Peyer's patch (tissue), 4 donors: ENCODE results near the gene CAMSAP3. TPM values are rescaled to one million over a fixed set of nuclear protein-coding genes. Genes with fewer than 3 reads are reported as not detected.

Experiments used
- DNase-seq, 3 donors: peaks; one replicate each; pipeline ENCODE4 v3.0.0-alpha.2; 2017 to 2019
- H3K27ac ChIP-seq, 4 donors: fragments of 200-600 bp; sonication (generic); one replicate each; pipeline ENCODE4 v1.5.1; 2016 to 2019
- H3K27me3 ChIP-seq, 2 donors: fragments of 200-600 bp; sonication (generic); one replicate each; pipeline ENCODE4 v1.5.1; 2019
- H3K36me3 ChIP-seq, 3 donors: fragments of 200-600 bp; sonication (generic); one replicate each; pipeline ENCODE4 v1.5.1; 2016 to 2019
- H3K4me1 ChIP-seq, 4 donors: fragments of 200-600 bp; sonication (generic); one replicate each; pipeline ENCODE4 v1.5.1; 2016 to 2019
- H3K4me3 ChIP-seq, 4 donors: fragments of 200-600 bp; sonication (generic); 1 replicate in 3 of 4; 2 replicates in 1 of 4; pipeline ENCODE4 v1.5.1; 2016 to 2019; ENCODE audit warnings: mild to moderate bottlenecking in 1 of 4
- H3K9me3 ChIP-seq, 4 donors: fragments of 200-600 bp; sonication (generic); one replicate each; pipeline ENCODE4 v1.5.1; 2016 to 2019; ENCODE audit warnings: mild to moderate bottlenecking in 1 of 4
- POLR2A ChIP-seq, 2 donors: fragments of 450-650 bp; IDR thresholded peaks; one replicate each; pipeline ENCODE4 v1.5.1; 2017; ENCODE audit warnings: antibody characterized with exemption in 2 of 2, mild to moderate bottlenecking in 2 of 2, moderate library complexity in 2 of 2
- total RNA-seq, 4 donors: library from RNA; depleted of rRNA; stranded (reverse); fragments of >200 nt; gene quantifications; one replicate each; pipeline ENCODE4 v1.1.0, GENCODE V29; 2016
- TF ChIP-seq, protein P1 (sequence below), 6 experiments: fragments of 450-650 bp in 4 of 6; fragments of 200-600 bp in 2 of 6; sonication (generic) in 1 of 6; IDR thresholded peaks; one replicate each; pipeline ENCODE4 v1.5.1; 2017 to 2019; ENCODE audit warnings: antibody characterized with exemption in 6 of 6, mild to moderate bottlenecking in 3 of 6, moderate library complexity in 1 of 6

CAMSAP3 gene
- total RNA-seq, 4 donors from 2014 or later, result 24.8 to 71.7 (median 60.3) TPM

DNA sequence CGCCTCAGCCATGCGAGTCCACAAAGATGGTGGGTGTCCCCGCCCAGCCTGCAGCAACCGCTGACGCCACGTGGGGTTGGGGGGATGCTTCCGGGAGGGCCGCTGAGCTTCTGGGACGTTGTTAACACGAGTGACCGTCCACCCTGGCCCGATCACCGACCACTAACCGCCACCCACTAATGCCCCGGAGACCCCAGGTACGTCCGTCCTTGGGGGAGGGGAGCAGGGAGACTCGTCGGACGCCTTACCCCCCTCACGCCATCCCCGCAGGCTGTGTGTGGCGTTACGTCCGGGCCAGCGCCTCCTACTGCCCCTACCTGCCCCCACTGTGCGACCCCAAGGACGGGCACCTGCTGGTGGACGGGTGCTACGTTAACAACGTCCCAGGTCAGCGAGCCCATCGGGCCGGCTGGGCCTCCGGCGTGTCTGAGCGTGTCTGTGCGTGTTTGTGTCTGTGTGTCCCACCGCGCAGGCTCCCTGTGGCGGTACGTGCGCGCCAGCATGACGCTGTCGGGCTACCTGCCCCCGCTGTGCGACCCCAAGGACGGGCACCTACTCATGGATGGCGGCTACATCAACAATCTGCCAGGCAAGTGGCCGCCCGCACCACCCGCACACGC is 38.9 kb upstream of the CAMSAP3 start:
- H3K9me3 ChIP-seq, result no peaks in the 10 kb centered on the region
- H3K27ac ChIP-seq, result no peak overlapping the region
- H3K27me3 ChIP-seq, result no peaks in the 10 kb centered on the region
- no peak for DNase-seq
- no peak overlapping the region for H3K4me3 ChIP-seq
- H3K4me1 ChIP-seq, result no peaks in the 10 kb centered on the region
- peaks cover 0 to 82% (median 4%) of the 10 kb centered on the region in 3 donors for H3K36me3 ChIP-seq
- TF ChIP-seq, protein P1, sequence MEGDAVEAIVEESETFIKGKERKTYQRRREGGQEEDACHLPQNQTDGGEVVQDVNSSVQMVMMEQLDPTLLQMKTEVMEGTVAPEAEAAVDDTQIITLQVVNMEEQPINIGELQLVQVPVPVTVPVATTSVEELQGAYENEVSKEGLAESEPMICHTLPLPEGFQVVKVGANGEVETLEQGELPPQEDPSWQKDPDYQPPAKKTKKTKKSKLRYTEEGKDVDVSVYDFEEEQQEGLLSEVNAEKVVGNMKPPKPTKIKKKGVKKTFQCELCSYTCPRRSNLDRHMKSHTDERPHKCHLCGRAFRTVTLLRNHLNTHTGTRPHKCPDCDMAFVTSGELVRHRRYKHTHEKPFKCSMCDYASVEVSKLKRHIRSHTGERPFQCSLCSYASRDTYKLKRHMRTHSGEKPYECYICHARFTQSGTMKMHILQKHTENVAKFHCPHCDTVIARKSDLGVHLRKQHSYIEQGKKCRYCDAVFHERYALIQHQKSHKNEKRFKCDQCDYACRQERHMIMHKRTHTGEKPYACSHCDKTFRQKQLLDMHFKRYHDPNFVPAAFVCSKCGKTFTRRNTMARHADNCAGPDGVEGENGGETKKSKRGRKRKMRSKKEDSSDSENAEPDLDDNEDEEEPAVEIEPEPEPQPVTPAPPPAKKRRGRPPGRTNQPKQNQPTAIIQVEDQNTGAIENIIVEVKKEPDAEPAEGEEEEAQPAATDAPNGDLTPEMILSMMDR (IDR thresholded peaks at IDR 0.05), result no peak
- no peak for TF ChIP-seq POLR2A (IDR thresholded peaks at IDR 0.05)

DNA sequence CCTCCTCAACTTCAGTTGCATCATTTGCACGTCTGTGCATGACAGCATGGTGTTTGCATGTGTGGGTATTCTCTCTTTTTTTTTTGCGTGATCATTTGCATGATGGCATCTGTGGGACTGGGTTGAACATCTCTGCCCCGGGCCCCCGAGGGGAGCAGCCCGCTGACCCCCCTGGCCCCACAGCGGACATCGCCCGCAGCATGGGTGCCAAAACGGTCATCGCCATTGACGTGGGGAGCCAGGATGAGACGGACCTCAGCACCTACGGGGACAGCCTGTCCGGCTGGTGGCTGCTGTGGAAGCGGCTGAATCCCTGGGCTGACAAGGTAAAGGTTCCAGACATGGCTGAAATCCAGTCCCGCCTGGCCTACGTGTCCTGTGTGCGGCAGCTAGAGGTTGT is 37.0 kb upstream of the CAMSAP3 start:
- DNase-seq, result no peak
- TF ChIP-seq POLR2A (IDR thresholded peaks at IDR 0.05), result no peak
- TF ChIP-seq, protein P1 (IDR thresholded peaks at IDR 0.05), result no peak
- H3K4me3 ChIP-seq, result no peak overlapping the region
- H3K27ac ChIP-seq, result no peak overlapping the region
- no peaks in the 10 kb centered on the region for H3K9me3 ChIP-seq
- no peaks in the 10 kb centered on the region for H3K4me1 ChIP-seq
- no peaks in the 10 kb centered on the region for H3K27me3 ChIP-seq
- peaks cover 0 to 78% (median 4%) of the 10 kb centered on the region in 3 donors for H3K36me3 ChIP-seq

DNA sequence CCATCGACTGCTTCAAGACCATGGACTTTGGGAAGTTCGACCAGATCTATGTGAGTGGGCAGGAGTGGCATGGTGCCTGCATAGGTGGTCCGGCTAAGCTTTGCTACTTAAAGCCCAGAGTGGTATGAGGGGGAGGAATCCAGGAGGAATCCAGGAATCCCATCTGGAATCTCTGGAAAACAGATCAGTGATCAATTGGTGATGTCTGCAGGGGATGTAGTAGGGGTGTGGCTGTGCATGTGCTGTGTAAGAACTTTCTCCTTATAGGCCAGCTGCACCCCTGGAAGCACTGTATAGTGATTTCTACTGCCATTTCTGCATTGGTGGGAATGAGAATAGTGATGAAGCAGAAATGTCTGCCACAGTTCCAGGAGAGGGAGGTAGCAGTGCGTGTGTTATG is 36.6 kb upstream of the CAMSAP3 start:
- Histone ChIP-seq H3K27me3 (no peaks in the 10 kb centered on the region), H3K4me3 (no peak overlapping the region), H3K4me1 (no peaks in the 10 kb centered on the region), H3K9me3 (no peaks in the 10 kb centered on the region), H3K36me3 (peaks cover 0 to 73% (median 4%) of the 10 kb centered on the region in 3 donors), H3K27ac (no peak overlapping the region)
- no peak for DNase-seq
- TF ChIP-seq, protein P1 (IDR thresholded peaks at IDR 0.05), result no peak
- TF ChIP-seq POLR2A (IDR thresholded peaks at IDR 0.05), result no peak

DNA sequence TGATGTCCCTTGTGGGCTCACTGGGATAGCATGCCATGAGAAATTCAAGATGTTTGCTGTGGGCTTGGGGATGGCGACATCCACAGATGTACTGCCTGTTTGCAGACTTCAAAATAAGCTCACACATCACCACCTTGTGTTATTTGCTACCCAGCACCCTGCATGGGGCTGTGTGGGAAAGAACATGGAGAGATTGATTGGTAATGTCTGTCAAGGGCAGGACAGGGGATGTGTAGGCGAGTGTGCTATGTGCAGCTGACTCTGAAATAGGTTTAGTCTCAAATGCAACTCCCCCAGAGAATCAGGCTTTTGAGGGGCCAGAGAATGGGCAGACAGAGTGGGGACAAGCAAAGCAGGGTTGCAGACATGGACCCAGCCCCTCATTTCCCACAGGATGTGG is 35.4 kb upstream of the CAMSAP3 start:
- H3K27ac ChIP-seq, result no peak overlapping the region

DNA sequence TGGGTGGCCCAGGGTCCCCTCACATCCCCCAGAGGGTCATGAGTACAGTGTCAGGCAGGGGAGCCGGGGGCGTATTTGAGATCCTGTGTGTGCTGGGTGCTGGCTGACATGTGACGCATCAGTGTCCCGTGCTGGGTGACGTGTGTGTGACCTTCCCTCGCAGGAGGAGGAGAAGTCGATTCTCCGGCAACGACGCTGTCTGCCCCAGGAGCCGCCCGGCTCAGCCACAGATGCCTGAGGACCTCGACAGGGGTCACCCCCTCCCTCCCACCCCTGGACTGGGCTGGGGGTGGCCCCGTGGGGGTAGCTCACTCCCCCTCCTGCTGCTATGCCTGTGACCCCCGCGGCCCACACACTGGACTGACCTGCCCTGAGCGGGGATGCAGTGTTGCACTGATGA is 34.3 kb upstream of the CAMSAP3 start:
- Histone ChIP-seq H3K4me3 (no peak overlapping the region), H3K27me3 (no peaks in the 10 kb centered on the region), H3K27ac (no peak overlapping the region), H3K4me1 (no peaks in the 10 kb centered on the region), H3K9me3 (no peaks in the 10 kb centered on the region), H3K36me3 (peaks cover 0 to 51% (median 4%) of the 10 kb centered on the region in 3 donors)
- TF ChIP-seq, protein P1 (IDR thresholded peaks at IDR 0.05), result no peak
- TF ChIP-seq POLR2A (IDR thresholded peaks at IDR 0.05), result no peak
- DNase-seq, result no peak

More for the DNA sequence above, 35.4 kb upstream of the CAMSAP3 start:
- DNase-seq, result no peak
- H3K4me3 ChIP-seq, result no peak overlapping the region
- H3K9me3 ChIP-seq, result no peaks in the 10 kb centered on the region
- H3K27me3 ChIP-seq, result no peaks in the 10 kb centered on the region
- peaks cover 0 to 62% (median 4%) of the 10 kb centered on the region in 3 donors for H3K36me3 ChIP-seq
- TF ChIP-seq POLR2A (IDR thresholded peaks at IDR 0.05), result no peak
- TF ChIP-seq, protein P1 (IDR thresholded peaks at IDR 0.05), result no peak
- no peaks in the 10 kb centered on the region for H3K4me1 ChIP-seq
